Activated B cell treated with CpG ODN at 0.5 μM for 24 hours (primary cell): Measurements from ENCODE around the gene STAP1. TPM values are rescaled to one million over a fixed set of nuclear protein-coding genes. Genes with fewer than 3 reads are reported as not detected.
"Not testable (repeated sequence)": the region's sequence is repeated elsewhere in the genome, so short reads cannot be mapped to it uniquely, and the experiment has no call there.

Source experiments
- ATAC-seq: fragments of 200-7000 bp; cut with Tn5 transposase; one replicate; pipeline ENCODE4 v1.10.0; 2021; ENCODE audit warnings: low read depth, mild to moderate bottlenecking, moderate library complexity
- CTCF ChIA-PET: fragments of 350-600 bp; sonication (Branson Sonifier 250); formaldehyde crosslinking; loops from one replicate; lab custom pipeline; 2021; ENCODE audit warnings: antibody characterized with exemption; lab: Charles Lee
- POLR2A ChIA-PET: fragments of 350-600 bp; sonication (Branson Sonifier 250); formaldehyde crosslinking; loops from one replicate; lab custom pipeline; 2021; ENCODE audit warnings: antibody characterized with exemption; lab: Charles Lee
- DNase-seq: peaks from one replicate; pipeline ENCODE4 v3.0.0; 2022
- H3K27ac Mint-ChIP-seq: one replicate; pipeline ENCODE4 v1.8.0; 2020; ENCODE audit warnings: mixed read lengths
- H3K27me3 Mint-ChIP-seq: one replicate; pipeline ENCODE4 v1.8.0; 2021; ENCODE audit warnings: mixed read lengths
- H3K36me3 Mint-ChIP-seq: one replicate; pipeline ENCODE4 v1.8.0; 2021; ENCODE audit warnings: low read depth, mixed read lengths
- H3K4me1 Mint-ChIP-seq: one replicate; pipeline ENCODE4 v1.8.0; 2021; ENCODE audit warnings: mixed read lengths
- H3K4me3 Mint-ChIP-seq: one replicate; pipeline ENCODE4 v1.8.0; 2020; ENCODE audit warnings: mild to moderate bottlenecking, mixed read lengths
- H3K9me3 Mint-ChIP-seq: one replicate; pipeline ENCODE4 v1.8.0; 2020; ENCODE audit warnings: mixed read lengths
- CTCF ChIP-seq: fragments of 200-600 bp; IDR thresholded peaks from one replicate; pipeline ENCODE4 v1.8.0; 2022; ENCODE audit warnings: antibody characterized with exemption, mild to moderate bottlenecking
- intact Hi-C: fragments of 100-400 bp; cut with micrococcal nuclease; formaldehyde crosslinking; loops from one replicate; pipeline ENCODE4 v1.15.1; 2024
- total RNA-seq: library from RNA; stranded (reverse); gene quantifications from 2 replicates; pipeline ENCODE4 v1.2.3, GENCODE V29; 2022

STAP1 gene
- total RNA-seq, 1 donor from 2014 or later, result 46.4 TPM

GRCh38 chr4:67549123-67549522 lies 9.4 kb upstream of the STAP1 start:
- intact Hi-C loops, result loop anchor here (1.0 to 2.0 kb wide), 6 partner anchors 26 to 626 kb away; partner anchors contain the start of gene UBA6
- H3K27ac Mint-ChIP-seq, result peak overlapping the region; percentile 93

GRCh38 chr4:67550451-67550850 lies 8.1 kb upstream of the STAP1 start:
- Mint-ChIP-seq H3K4me3 (peak overlapping the region; percentile 86), H3K27me3 (no peaks in the 10 kb centered on the region)
- CTCF ChIA-PET, result interaction anchor here (1.1 to 1.6 kb wide), 11 partner anchors 17 to 362 kb away, joined by 3 to 14 read pairs (median 4); no protein-coding TSS in a partner anchor

More at GRCh38 chr4:67549123-67549522, 9.4 kb upstream of the STAP1 start:
- ATAC-seq (no peak), DNase-seq (no peak)
- H3K4me1 Mint-ChIP-seq, result peaks cover 51% of the 10 kb centered on the region
- peak; percentile 55 for TF ChIP-seq CTCF
- H3K27me3 Mint-ChIP-seq, result no peaks in the 10 kb centered on the region
- ChIA-PET POLR2A (no interaction called here), CTCF (interaction anchor here (0.6 to 1.6 kb wide), 11 partner anchors 19 to 361 kb away, joined by 3 to 14 read pairs (median 4); no protein-coding TSS in a partner anchor)
- peak overlapping the region; percentile 86 for H3K4me3 Mint-ChIP-seq
- peaks cover 10% of the 10 kb centered on the region for H3K36me3 Mint-ChIP-seq
- no peaks in the 10 kb centered on the region for H3K9me3 Mint-ChIP-seq

GRCh38 chr4:67550857-67551256 lies 7.7 kb upstream of the STAP1 start:
- Mint-ChIP-seq H3K4me3 (peak overlapping the region; percentile 86), H3K4me1 (peaks cover 54% of the 10 kb centered on the region), H3K27ac (peak overlapping the region; percentile 93), H3K9me3 (no peaks in the 10 kb centered on the region), H3K36me3 (no peaks in the 10 kb centered on the region), H3K27me3 (no peaks in the 10 kb centered on the region)
- CTCF ChIA-PET, result interaction anchor here (1.4 kb wide), 2 partner anchors 23 to 26 kb away, joined by 3 to 4 read pairs; no protein-coding TSS in a partner anchor
- POLR2A ChIA-PET, result interaction anchor here (0.6 to 1.6 kb wide), 13 partner anchors 8 to 730 kb away, joined by 3 to 11 read pairs (median 7); partner anchors contain the start of genes STAP1 and UBA6
- TF ChIP-seq CTCF, result no peak
- no peak for DNase-seq
- peak; percentile 15 for ATAC-seq
- intact Hi-C loops, result loop anchor here (1.0 kb wide), 1 partner anchor 7 kb away; the partner anchor contains the start of gene STAP1

More at GRCh38 chr4:67550451-67550850, 8.1 kb upstream of the STAP1 start:
- ATAC-seq (peak; percentile 41), DNase-seq (no peak)
- intact Hi-C loops, result loop anchor here (1.0 kb wide), 1 partner anchor 8 kb away; the partner anchor contains the start of gene STAP1
- H3K9me3 Mint-ChIP-seq, result no peaks in the 10 kb centered on the region
- POLR2A ChIA-PET, result interaction anchor here (0.6 to 1.6 kb wide), 16 partner anchors 8 to 730 kb away, joined by 3 to 11 read pairs (median 6); partner anchors contain the start of genes STAP1 and UBA6
- H3K27ac Mint-ChIP-seq, result peak overlapping the region; percentile 93
- peaks cover 51% of the 10 kb centered on the region for H3K4me1 Mint-ChIP-seq
- TF ChIP-seq CTCF, result no peak
- peaks cover under 1% of the 10 kb centered on the region for H3K36me3 Mint-ChIP-seq

- H3K27me3 Mint-ChIP-seq, H3K36me3 Mint-ChIP-seq, ATAC-seq, DNase-seq, intact Hi-C loops, H3K9me3 Mint-ChIP-seq: not testable (repeated sequence)
- Mint-ChIP-seq H3K4me3 (peak overlapping the region; percentile 44), H3K4me1 (peaks cover 63% of the 10 kb centered on the region), H3K27ac (peak overlapping the region; percentile 93)
- ChIA-PET CTCF (interaction anchor here (1.3 kb wide), 1 partner anchor 9 kb away, joined by 3 read pairs; no protein-coding TSS in a partner anchor), POLR2A (interaction anchor here (0.7 to 1.2 kb wide), 2 partner anchors 9 to 11 kb away, joined by 4 read pairs; no protein-coding TSS in a partner anchor)
Observed at GRCh38 chr4:67552146-67552792, 6.3 kb upstream of the STAP1 start.

- intact Hi-C loops, result no loop called here
- H3K9me3 Mint-ChIP-seq, result no peaks in the 10 kb centered on the region
- ChIA-PET POLR2A (interaction anchor here (1.2 to 1.5 kb wide), 2 partner anchors 15 to 20 kb away, joined by 3 read pairs; no protein-coding TSS in a partner anchor), CTCF (interaction anchor here (0.9 to 1.2 kb wide), 2 partner anchors 146 to 357 kb away, joined by 3 to 4 read pairs; partner anchors contain the start of gene UBA6)
- no peak overlapping the region for H3K27ac Mint-ChIP-seq
- no peak for TF ChIP-seq CTCF
- DNase-seq (no peak), ATAC-seq (no peak)
- H3K4me1 Mint-ChIP-seq, result peaks cover 79% of the 10 kb centered on the region
- no peaks in the 10 kb centered on the region for H3K27me3 Mint-ChIP-seq
- H3K36me3 Mint-ChIP-seq, result peaks cover 4% of the 10 kb centered on the region
- no peak overlapping the region for H3K4me3 Mint-ChIP-seq
Observed at GRCh38 chr4:67554096-67554495, 4.4 kb upstream of the STAP1 start.
